HepG2 (cell line): Measurements from ENCODE around the gene TNFAIP8L1. TPM values are rescaled to one million over a fixed set of nuclear protein-coding genes. Genes with fewer than 3 reads are reported as not detected.

Experiments
- ATAC-seq: fragments of 200-7000 bp; cut with Tn5 transposase; 3 replicates; pipeline ENCODE4 v1.9.1; 2020; ENCODE audit warnings: mild to moderate bottlenecking, moderate library complexity
- BruUV-seq: library from RNA; stranded (reverse); fragments of 400-500 nt; replicated peaks from 2 replicates; lab custom pipeline; 2021; lab: Mats Ljungman, UMichigan
- CTCF ChIA-PET: fragments of 300-600 bp; formaldehyde crosslinking; extraction: SDS; loops from one replicate; lab custom pipeline; 2021; ENCODE audit warnings: low total read pairs, inconsistent platforms, low intra/inter-chr PET ratio; lab: Yijun Ruan, JAX
- POLR2A ChIA-PET: fragments of 350-600 bp; sonication (Branson Sonifier 250); formaldehyde crosslinking; loops from one replicate; lab custom pipeline; 2020; ENCODE audit warnings: antibody characterized with exemption, inconsistent platforms; lab: Yijun Ruan, JAX
- DNase-seq: peaks from one replicate; pipeline ENCODE4 v3.0.0-alpha.2; 2015; ENCODE audit warnings: low spot score
- FAIRE-seq: peaks from 3 replicates; lab custom pipeline; 2011; peaks lifted over from hg19 to GRCh38; lab: Jason Lieb, UNC
- H2AFZ ChIP-seq: one replicate; pipeline ENCODE4 v1.6.1; 2011; ENCODE audit warnings: low read length, inconsistent platforms
- H3K27ac ChIP-seq: fragments of 300-600 bp; 3 replicates; pipeline ENCODE4 v1.8.0; 2011; ENCODE audit warnings: mixed run types, mild to moderate bottlenecking, mixed read lengths, low read length, inconsistent platforms; ENCODE audit not compliant: insufficient read depth; ENCODE audit errors: extremely low read length
- H3K27me3 ChIP-seq, 2 experiments: fragments of 200-600 bp in 1 of 2; 2 replicates in 1 of 2; 3 replicates in 1 of 2; pipeline versions ENCODE4 v1.6.0 to v1.8.0; 2011; ENCODE audit warnings: low read length in 2 of 2, mild to moderate bottlenecking in 2 of 2, moderate library complexity in 2 of 2, inconsistent platforms in 1 of 2; ENCODE audit not compliant: insufficient read depth in 2 of 2, control insufficient read depth in 1 of 2
- H3K36me3 ChIP-seq, 2 experiments: fragments of 200-600 bp in 1 of 2; replicated peaks in 1 of 2; 2 replicates in 1 of 2; 3 replicates in 1 of 2; pipeline versions ENCODE4 v1.5.1 to v1.8.0; 2011; ENCODE audit warnings: low read length in 2 of 2, inconsistent platforms in 1 of 2; ENCODE audit not compliant: insufficient read depth in 2 of 2, control insufficient read depth in 1 of 2
- H3K4me1 ChIP-seq: 2 replicates; pipeline ENCODE4 v1.5.1; 2012; ENCODE audit warnings: low read length, inconsistent platforms; ENCODE audit not compliant: insufficient read depth
- H3K4me2 ChIP-seq: 2 replicates; pipeline ENCODE4 v1.6.0; 2011; ENCODE audit warnings: low read depth, low read length, inconsistent platforms
- H3K4me3 ChIP-seq, 3 experiments: fragments of 200-600 bp in 1 of 3; sonication (generic), shearing (Covaris generic) in 1 of 3; replicated peaks in 1 of 3; 2 replicates each; pipeline ENCODE4 v1.5.1; 2011 to 2016; ENCODE audit warnings: low read length in 3 of 3, inconsistent platforms in 2 of 3, low read depth in 2 of 3, mild to moderate bottlenecking in 2 of 3, control low read depth in 1 of 3, mixed read lengths in 1 of 3; ENCODE audit not compliant: insufficient read depth in 1 of 3
- H3K79me2 ChIP-seq: one replicate; pipeline ENCODE4 v1.6.1; 2011; ENCODE audit warnings: low read length, inconsistent platforms; ENCODE audit not compliant: insufficient read depth
- H3K9ac ChIP-seq: 2 replicates; pipeline ENCODE4 v1.6.0; 2011; ENCODE audit warnings: mild to moderate bottlenecking, low read depth, low read length, inconsistent platforms; ENCODE audit not compliant: insufficient read depth
- H3K9me3 ChIP-seq: 2 replicates; pipeline ENCODE4 v1.5.1; 2012; ENCODE audit warnings: mild to moderate bottlenecking, low read length
- H4K20me1 ChIP-seq: 2 replicates; pipeline ENCODE4 v1.6.0; 2011; ENCODE audit warnings: inconsistent platforms, mild to moderate bottlenecking, low read length, moderate library complexity; ENCODE audit not compliant: insufficient read depth
- CENPBD1 ChIP-seq: sonication (generic); formaldehyde crosslinking; IDR thresholded peaks from 2 replicates; pipeline ENCODE4 v1.8.0; 2022; ENCODE audit warnings: missing genetic modification reagents, low read depth, mild to moderate bottlenecking, borderline replicate concordance
- POLR2AphosphoS2 ChIP-seq: IDR thresholded peaks from 2 replicates; pipeline ENCODE4 v1.6.1; 2011; ENCODE audit warnings: low read depth, low read length, improper control_type of control experiment
- ZNF292 ChIP-seq: sonication (generic); formaldehyde crosslinking; IDR thresholded peaks from 2 replicates; pipeline ENCODE4 v1.8.1; 2022; ENCODE audit warnings: mild to moderate bottlenecking, low read depth, missing genetic modification reagents, borderline replicate concordance
- ZNF510 ChIP-seq: sonication (generic); formaldehyde crosslinking; IDR thresholded peaks from 2 replicates; pipeline ENCODE4 v1.4.0; 2020; ENCODE audit warnings: low read depth, mild to moderate bottlenecking, missing genetic modification reagents
- ZNF605 ChIP-seq: sonication (generic); formaldehyde crosslinking; IDR thresholded peaks from 2 replicates; pipeline ENCODE4 v1.8.0; 2022; ENCODE audit warnings: mild to moderate bottlenecking, missing genetic modification reagents
- WGBS: methylation state at CpG from one replicate; pipeline ENCODE4 v1.1.6; 2017; ENCODE audit warnings: low lambda C conversion rate; 5-methylcytosine and 5-hydroxymethylcytosine counted together
- in situ Hi-C: cut with HindIII; loops from 2 replicates; pipeline ENCODE4 v1.10.0; 2017; ENCODE audit warnings: low pct_unique_long_range_greater_than_20kb; ENCODE audit not compliant: extremely low pct_ligation_motif_present
- intact Hi-C: fragments of 100-400 bp; cut with micrococcal nuclease; formaldehyde crosslinking; loops from one replicate; pipeline ENCODE4 v1.10.0; 2022; ENCODE audit not compliant: unreplicated experiment
- polyA plus RNA-seq, 8 experiments: library from polyadenylated mRNA; depleted of rRNA in 3 of 8; stranded (reverse) in 7 of 8; unstranded in 1 of 8; fragments of >200 nt; fragmentation: Illumina TruSeq in 4 of 8; extraction: Trizol in 4 of 8; gene quantifications; 2 replicates each; pipeline versions ENCODE4 v1.2.1 to v1.2.3, GENCODE V29; 2011 to 2016; ENCODE audit warnings: low read depth in 4 of 8, missing spikeins in 1 of 8, mixed read lengths in 1 of 8; ENCODE audit not compliant: insufficient read depth in 1 of 8
- total RNA-seq, 5 experiments: library from RNA; depleted of rRNA; stranded (reverse); fragments of >200 nt; fragmentation: Illumina TruSeq; extraction: Trizol; gene quantifications; 2 replicates each; pipeline ENCODE4 v1.2.3, GENCODE V29; 2016; ENCODE audit warnings: low read depth in 1 of 5
- TF ChIP-seq, protein P1 (sequence below): sonication (generic); formaldehyde crosslinking; IDR thresholded peaks from 2 replicates; pipeline ENCODE4 v1.5.0; 2020; ENCODE audit warnings: missing genetic modification reagents
- TF ChIP-seq, protein P2 (sequence below): sonication (generic); formaldehyde crosslinking; IDR thresholded peaks from 2 replicates; pipeline ENCODE4 v1.8.1; 2022; ENCODE audit warnings: mild to moderate bottlenecking, missing genetic modification reagents

The TNFAIP8L1 gene
- total and polyA plus RNA-seq, 2 of the 13 experiments (the other 11 are each of a cell fraction or from before 2014, with no cell fraction given): 13.4 to 21.4 TPM

GRCh38 chr19:4662020-4662695, 22.8 kb downstream of the TNFAIP8L1 start:
- WGBS: 95% methylated on average over 20 of the region's 20 CpGs
- DNase-seq: no peak
- POLR2A ChIA-PET: interaction anchor here (0.5 to 1.1 kb wide), 2 partner anchors 8 to 9 kb away, joined by 3 read pairs; no protein-coding TSS in a partner anchor
- Histone ChIP-seq H3K27me3 (no peaks in the 10 kb centered on the region), H3K9me3 (no peaks in the 10 kb centered on the region), H3K9ac (no peak overlapping the region), H3K4me2 (no peak overlapping the region), H3K4me1 (no peaks in the 10 kb centered on the region), H3K4me3 (no peak overlapping the region), H3K36me3 (peaks cover 29 to 71% of the 10 kb centered on the region in 2 experiments), H2AFZ (no peak overlapping the region), H4K20me1 (peaks cover 6% of the 10 kb centered on the region; the same call in 1 of the 2 replicates), H3K79me2 (peaks cover 7% of the 10 kb centered on the region), H3K27ac (no peak overlapping the region)
- in situ Hi-C loops (no loop called here), intact Hi-C loops (no loop called here)
- TF ChIP-seq, protein P1, sequence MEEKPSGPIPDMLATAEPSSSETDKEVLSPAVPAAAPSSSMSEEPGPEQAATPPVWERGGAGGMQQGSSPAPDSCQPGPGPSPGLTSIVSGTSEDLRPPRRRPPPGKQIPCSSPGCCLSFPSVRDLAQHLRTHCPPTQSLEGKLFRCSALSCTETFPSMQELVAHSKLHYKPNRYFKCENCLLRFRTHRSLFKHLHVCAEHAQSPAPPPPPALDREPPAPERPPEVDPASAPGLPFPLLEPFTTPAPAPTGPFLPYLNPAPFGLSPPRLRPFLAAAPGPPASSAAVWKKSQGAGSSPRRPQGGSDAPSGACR: no peak
- no peak for TF ChIP-seq ZNF605 (CRISPR knock-in tag)
- TF ChIP-seq ZNF510 (CRISPR knock-in tag): no peak
- no peak for TF ChIP-seq CENPBD1 (CRISPR knock-in tag)
- 0 out of 2 replicates have a peak, but pooled peaks have one; percentile 43 for TF ChIP-seq POLR2AphosphoS2
- no peak for TF ChIP-seq ZNF292 (CRISPR knock-in tag)
- TF ChIP-seq, protein P2, sequence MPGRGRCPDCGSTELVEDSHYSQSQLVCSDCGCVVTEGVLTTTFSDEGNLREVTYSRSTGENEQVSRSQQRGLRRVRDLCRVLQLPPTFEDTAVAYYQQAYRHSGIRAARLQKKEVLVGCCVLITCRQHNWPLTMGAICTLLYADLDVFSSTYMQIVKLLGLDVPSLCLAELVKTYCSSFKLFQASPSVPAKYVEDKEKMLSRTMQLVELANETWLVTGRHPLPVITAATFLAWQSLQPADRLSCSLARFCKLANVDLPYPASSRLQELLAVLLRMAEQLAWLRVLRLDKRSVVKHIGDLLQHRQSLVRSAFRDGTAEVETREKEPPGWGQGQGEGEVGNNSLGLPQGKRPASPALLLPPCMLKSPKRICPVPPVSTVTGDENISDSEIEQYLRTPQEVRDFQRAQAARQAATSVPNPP (CRISPR knock-in tag): no peak
- no TSS peak for BruUV-seq
- no peak for FAIRE-seq
- ATAC-seq: no peak; the same call in 2 of the 3 replicates
- CTCF ChIA-PET: no interaction called here
